ENCODE measurements around the gene NKAIN1. TPM values are rescaled to one million over a fixed set of nuclear protein-coding genes. Genes with fewer than 3 reads are reported as not detected.

The NKAIN1 gene
- total RNA-seq, 1 donor from 2014 or later, result not detected

DNA sequence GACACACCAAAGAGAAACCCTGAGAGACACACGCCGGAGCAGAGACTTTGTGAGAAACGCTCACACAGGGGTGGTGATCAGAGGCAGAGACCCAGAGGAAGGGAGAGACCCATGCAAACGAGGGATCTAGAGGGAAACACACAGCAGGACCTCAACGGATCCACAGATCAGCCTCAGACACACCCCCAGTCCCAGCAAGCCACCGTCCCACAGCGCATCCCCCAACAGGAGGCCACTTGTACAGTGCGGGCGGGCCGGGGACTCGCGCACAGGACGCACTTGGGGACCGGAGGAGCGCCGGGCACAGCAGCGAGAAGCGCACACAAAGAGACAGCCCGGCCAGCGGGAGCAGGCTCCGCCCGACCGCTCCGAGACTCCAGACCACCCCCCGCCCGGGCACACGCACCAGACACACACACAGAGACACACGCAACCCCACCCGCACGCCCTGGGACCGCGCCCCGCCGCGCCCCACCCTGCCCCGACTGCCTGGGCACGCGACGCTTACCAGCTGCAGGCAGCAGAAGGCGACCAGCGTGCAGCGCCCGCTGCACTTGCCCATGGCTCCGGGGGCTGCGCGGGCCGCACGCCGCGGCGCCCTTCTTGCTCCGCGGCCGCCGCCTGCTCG lies 587 bp downstream of the NKAIN1 start:
- DNase-seq (ENCODE audit: low read depth), result no peak
- TF ChIP-seq, protein P1, sequence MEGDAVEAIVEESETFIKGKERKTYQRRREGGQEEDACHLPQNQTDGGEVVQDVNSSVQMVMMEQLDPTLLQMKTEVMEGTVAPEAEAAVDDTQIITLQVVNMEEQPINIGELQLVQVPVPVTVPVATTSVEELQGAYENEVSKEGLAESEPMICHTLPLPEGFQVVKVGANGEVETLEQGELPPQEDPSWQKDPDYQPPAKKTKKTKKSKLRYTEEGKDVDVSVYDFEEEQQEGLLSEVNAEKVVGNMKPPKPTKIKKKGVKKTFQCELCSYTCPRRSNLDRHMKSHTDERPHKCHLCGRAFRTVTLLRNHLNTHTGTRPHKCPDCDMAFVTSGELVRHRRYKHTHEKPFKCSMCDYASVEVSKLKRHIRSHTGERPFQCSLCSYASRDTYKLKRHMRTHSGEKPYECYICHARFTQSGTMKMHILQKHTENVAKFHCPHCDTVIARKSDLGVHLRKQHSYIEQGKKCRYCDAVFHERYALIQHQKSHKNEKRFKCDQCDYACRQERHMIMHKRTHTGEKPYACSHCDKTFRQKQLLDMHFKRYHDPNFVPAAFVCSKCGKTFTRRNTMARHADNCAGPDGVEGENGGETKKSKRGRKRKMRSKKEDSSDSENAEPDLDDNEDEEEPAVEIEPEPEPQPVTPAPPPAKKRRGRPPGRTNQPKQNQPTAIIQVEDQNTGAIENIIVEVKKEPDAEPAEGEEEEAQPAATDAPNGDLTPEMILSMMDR (IDR thresholded peaks at IDR 0.05; ENCODE audit: insufficient read depth, low read length, severe bottlenecking), result no peak
- peaks cover 24% of the 10 kb centered on the region for H3K27me3 ChIP-seq (ENCODE audit: control insufficient read depth, insufficient read depth, low read length)
- H3K4me3 ChIP-seq (ENCODE audit: low read depth, low read length), result peak overlapping the region; percentile 11
- FAIRE-seq, result no peak
- H3K36me3 ChIP-seq (ENCODE audit: control insufficient read depth, insufficient read depth, low read length), result no peaks in the 10 kb centered on the region

DNA sequence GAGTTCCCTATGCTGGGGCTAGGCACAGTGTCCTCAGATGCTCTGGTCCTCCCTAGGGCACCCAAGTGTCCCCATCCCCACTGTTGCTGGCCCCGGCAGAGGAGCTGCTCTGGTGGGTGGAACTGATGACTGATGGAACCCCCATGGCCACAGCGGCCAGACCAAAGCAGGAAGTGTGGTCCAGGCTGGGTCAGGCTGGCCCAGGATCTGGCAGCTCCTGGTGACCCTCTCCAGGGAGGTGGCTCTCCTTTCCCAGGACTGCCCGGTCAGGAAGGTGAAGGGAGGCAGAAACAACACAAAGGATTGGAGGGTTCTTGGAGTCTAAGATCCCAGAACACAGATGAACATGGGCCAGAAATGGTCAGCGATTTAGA lies 1.1 kb downstream of the NKAIN1 start:
- DNase-seq (ENCODE audit: low read depth) (no peak), FAIRE-seq (no peak)
- no peak overlapping the region for H3K4me3 ChIP-seq (ENCODE audit: low read depth, low read length)
- no peaks in the 10 kb centered on the region for H3K36me3 ChIP-seq (ENCODE audit: control insufficient read depth, insufficient read depth, low read length)
- TF ChIP-seq, protein P1 (IDR thresholded peaks at IDR 0.05; ENCODE audit: insufficient read depth, low read length, severe bottlenecking), result no peak
- peaks cover 24% of the 10 kb centered on the region for H3K27me3 ChIP-seq (ENCODE audit: control insufficient read depth, insufficient read depth, low read length)

DNA sequence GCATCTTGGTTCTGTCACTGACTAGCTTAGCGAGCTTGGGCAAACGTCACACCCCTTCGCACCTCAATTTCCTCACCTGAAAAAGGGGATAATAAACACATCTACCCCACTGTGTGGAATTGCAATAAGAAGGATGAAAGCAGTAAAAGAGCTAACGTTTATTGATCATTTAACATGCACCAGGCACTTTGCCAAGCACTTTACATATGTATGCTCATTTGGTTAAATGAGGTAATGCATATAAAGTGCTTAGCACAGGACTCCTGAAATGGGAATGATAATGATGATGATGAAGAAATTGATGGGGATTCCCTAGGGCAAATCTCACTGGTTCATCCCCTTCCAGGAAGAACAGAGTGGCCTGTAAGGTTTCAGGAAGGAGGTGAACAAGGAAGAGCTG lies 4.8 kb downstream of the NKAIN1 start:
- TF ChIP-seq, protein P1 (IDR thresholded peaks at IDR 0.05; ENCODE audit: insufficient read depth, low read length, severe bottlenecking), result no peak
- no peak for FAIRE-seq
- no peak for DNase-seq (ENCODE audit: low read depth)
- Histone ChIP-seq H3K36me3 (ENCODE audit: control insufficient read depth, insufficient read depth, low read length) (no peaks in the 10 kb centered on the region), H3K4me3 (ENCODE audit: low read depth, low read length) (no peak overlapping the region), H3K27me3 (ENCODE audit: control insufficient read depth, insufficient read depth, low read length) (peaks cover 17% of the 10 kb centered on the region)

DNA sequence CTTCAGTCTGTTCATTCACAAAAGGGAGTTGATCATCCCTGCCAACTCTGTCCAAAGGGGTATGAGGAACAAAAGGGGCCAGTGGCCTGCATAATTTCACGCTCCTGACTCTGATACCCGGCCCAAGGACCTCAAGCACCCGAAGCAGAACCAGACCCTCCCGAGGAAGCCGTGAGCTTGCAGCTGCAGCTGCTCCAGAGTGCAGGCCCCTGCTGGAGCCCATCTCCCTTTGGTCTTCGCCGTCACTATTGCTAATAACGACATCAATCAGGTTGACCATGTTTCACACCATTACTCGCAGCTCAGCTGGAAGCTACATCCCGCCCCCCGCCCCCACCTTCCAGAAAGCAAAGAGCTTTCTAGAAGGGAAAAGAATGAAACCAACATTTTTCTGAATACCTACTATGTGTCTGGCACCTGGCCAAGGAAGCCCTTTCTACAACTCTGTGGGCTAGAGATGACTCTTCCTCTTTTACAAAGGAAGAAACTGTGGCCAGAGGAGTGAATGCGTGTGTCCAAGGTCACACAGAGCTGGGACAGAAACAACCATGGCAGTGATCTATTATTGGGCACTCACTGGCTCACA lies 5.5 kb downstream of the NKAIN1 start:
- FAIRE-seq (no peak), DNase-seq (ENCODE audit: low read depth) (no peak)
- no peak overlapping the region for H3K4me3 ChIP-seq (ENCODE audit: low read depth, low read length)
- peaks cover 17% of the 10 kb centered on the region for H3K27me3 ChIP-seq (ENCODE audit: control insufficient read depth, insufficient read depth, low read length)
- H3K36me3 ChIP-seq (ENCODE audit: control insufficient read depth, insufficient read depth, low read length), result no peaks in the 10 kb centered on the region
- TF ChIP-seq, protein P1 (IDR thresholded peaks at IDR 0.05; ENCODE audit: insufficient read depth, low read length, severe bottlenecking), result no peak

DNA sequence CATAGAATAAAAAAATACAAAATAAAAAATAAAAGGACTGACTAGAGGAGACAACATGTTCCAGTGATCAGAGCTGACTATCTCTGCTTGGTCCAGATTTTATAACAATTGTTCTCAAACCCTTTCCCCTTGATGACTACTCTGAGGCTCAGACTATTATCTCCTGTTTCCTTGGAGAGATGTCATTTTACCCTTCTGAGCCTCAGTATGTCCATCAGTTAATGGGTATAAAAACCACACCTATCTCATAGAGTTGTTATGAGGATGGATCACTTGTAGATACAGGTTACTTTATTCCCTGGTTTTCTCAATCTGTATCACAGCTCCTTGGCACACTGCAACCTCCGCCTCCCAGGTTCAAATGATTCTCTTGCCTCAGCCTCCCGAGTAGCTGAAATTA lies 7.0 kb downstream of the NKAIN1 start:
- no peak for FAIRE-seq
- H3K27me3 ChIP-seq (ENCODE audit: control insufficient read depth, insufficient read depth, low read length), result peaks cover 4% of the 10 kb centered on the region
- TF ChIP-seq, protein P1 (IDR thresholded peaks at IDR 0.05; ENCODE audit: insufficient read depth, low read length, severe bottlenecking), result no peak

DNA sequence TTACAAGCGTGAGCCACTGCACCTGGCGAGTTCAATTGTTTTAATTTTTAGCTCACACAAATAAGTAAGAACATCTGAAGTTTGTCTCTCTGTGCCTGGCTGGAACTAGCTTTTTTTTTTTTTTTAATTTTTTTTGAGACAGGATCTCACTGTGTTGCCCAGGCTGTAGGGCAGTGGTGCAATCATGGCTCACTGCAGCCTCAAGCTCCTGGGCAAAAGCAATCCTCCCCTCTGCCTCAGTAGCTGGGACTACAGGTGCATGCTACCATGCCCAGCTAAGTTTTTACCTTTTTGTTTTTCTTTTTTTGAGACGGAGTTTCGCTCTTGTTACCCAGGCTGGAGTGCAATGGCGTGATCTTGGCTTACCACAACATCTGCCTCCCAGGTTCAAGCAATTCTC lies 7.9 kb downstream of the NKAIN1 start:
- peaks cover 4% of the 10 kb centered on the region for H3K27me3 ChIP-seq (ENCODE audit: control insufficient read depth, insufficient read depth, low read length)
- FAIRE-seq (no peak), DNase-seq (ENCODE audit: low read depth) (no peak)
- no peaks in the 10 kb centered on the region for H3K36me3 ChIP-seq (ENCODE audit: control insufficient read depth, insufficient read depth, low read length)
- TF ChIP-seq, protein P1 (IDR thresholded peaks at IDR 0.05; ENCODE audit: insufficient read depth, low read length, severe bottlenecking), result no peak
- H3K4me3 ChIP-seq (ENCODE audit: low read depth, low read length), result no peak overlapping the region

More for the DNA sequence above, 7.0 kb downstream of the NKAIN1 start:
- no peaks in the 10 kb centered on the region for H3K36me3 ChIP-seq (ENCODE audit: control insufficient read depth, insufficient read depth, low read length)
- no peak for DNase-seq (ENCODE audit: low read depth)
- H3K4me3 ChIP-seq (ENCODE audit: low read depth, low read length), result no peak overlapping the region

Measured in bronchial epithelial cell (primary cell).